Measurements from ENCODE around the gene ADAMTS17. TPM values are rescaled to one million over a fixed set of nuclear protein-coding genes. Genes with fewer than 3 reads are reported as not detected.

Gene ADAMTS17
- total RNA-seq, 4 donors from 2014 or later = 5.0 to 16.2 (median 11.6) TPM

GRCh38 chr15:100056411-100057072, 285.2 kb downstream of the ADAMTS17 start:
- Histone ChIP-seq H3K27ac (no peak overlapping the region), H3K4me1 (peaks cover 15 to 20% of the 10 kb centered on the region in 2 donors), H3K27me3 (no peaks in the 10 kb centered on the region), H3K36me3 (no peaks in the 10 kb centered on the region), H3K4me3 (no peak overlapping the region), H3K9me3 (no peaks in the 10 kb centered on the region)
- intact Hi-C loops (cut with DNase I; ENCODE audit: low total_unique reads) = no loop called here
- DNase-seq (no peak), ATAC-seq (no peak)
- TF ChIP-seq CTCF (IDR thresholded peaks at IDR 0.05 in 4 of 5, conservative IDR thresholded peaks at IDR 0.05 in 1 of 5) (no peak), POLR2A (IDR thresholded peaks at IDR 0.05) (no peak)
- in situ Hi-C loops (cut with MboI; ENCODE audit: low sequenced_read_pairs in 4 of 4) = no loop called here

GRCh38 chr15:100055821-100056220, 286.0 kb downstream of the ADAMTS17 start:
- H3K4me3 ChIP-seq = no peak overlapping the region
- intact Hi-C loops (cut with DNase I; ENCODE audit: low total_unique reads) = no loop called here
- H3K36me3 ChIP-seq = no peaks in the 10 kb centered on the region
- in situ Hi-C loops (cut with MboI; ENCODE audit: low sequenced_read_pairs in 4 of 4) = no loop called here
- DNase-seq (no peak), ATAC-seq (no peak)
- no peak for TF ChIP-seq CTCF (IDR thresholded peaks at IDR 0.05 in 4 of 5, conservative IDR thresholded peaks at IDR 0.05 in 1 of 5)
- no peak for TF ChIP-seq POLR2A (IDR thresholded peaks at IDR 0.05)
- H3K27ac ChIP-seq = no peak overlapping the region
- H3K4me1 ChIP-seq = peaks cover 9 to 13% of the 10 kb centered on the region in 2 donors
- H3K27me3 ChIP-seq = no peaks in the 10 kb centered on the region
- no peaks in the 10 kb centered on the region for H3K9me3 ChIP-seq

GRCh38 chr15:100054539-100054938, 287.2 kb downstream of the ADAMTS17 start:
- in situ Hi-C loops (cut with MboI; ENCODE audit: low sequenced_read_pairs in 4 of 4) (no loop called here), intact Hi-C loops (cut with DNase I; ENCODE audit: low total_unique reads) (no loop called here)
- ATAC-seq = no peak
- TF ChIP-seq POLR2A (IDR thresholded peaks at IDR 0.05) (no peak), CTCF (IDR thresholded peaks at IDR 0.05 in 4 of 5, conservative IDR thresholded peaks at IDR 0.05 in 1 of 5) (no peak)
- no peak overlapping the region for H3K27ac ChIP-seq
- no peaks in the 10 kb centered on the region for H3K4me1 ChIP-seq
- DNase-seq = no peak
- no peaks in the 10 kb centered on the region for H3K27me3 ChIP-seq
- H3K9me3 ChIP-seq = no peaks in the 10 kb centered on the region
- no peaks in the 10 kb centered on the region for H3K36me3 ChIP-seq
- H3K4me3 ChIP-seq = no peak overlapping the region

GRCh38 chr15:100053474-100054121, 288.2 kb downstream of the ADAMTS17 start:
- ATAC-seq (no peak), DNase-seq (no peak)
- H3K27me3 ChIP-seq = no peaks in the 10 kb centered on the region
- TF ChIP-seq CTCF (IDR thresholded peaks at IDR 0.05 in 4 of 5, conservative IDR thresholded peaks at IDR 0.05 in 1 of 5) = no peak
- no peak for TF ChIP-seq POLR2A (IDR thresholded peaks at IDR 0.05)
- no peak overlapping the region for H3K4me3 ChIP-seq
- H3K27ac ChIP-seq = no peak overlapping the region
- H3K36me3 ChIP-seq = no peaks in the 10 kb centered on the region
- intact Hi-C loops (cut with DNase I; ENCODE audit: low total_unique reads) = no loop called here
- in situ Hi-C loops (cut with MboI; ENCODE audit: low sequenced_read_pairs in 4 of 4) = no loop called here
- H3K9me3 ChIP-seq = no peaks in the 10 kb centered on the region
- no peaks in the 10 kb centered on the region for H3K4me1 ChIP-seq
